GM11168 (cell line): ENCODE data around the gene PRKCI.
"Not testable (repeated sequence)": the region's sequence is repeated elsewhere in the genome, so short reads cannot be mapped to it uniquely, and the experiment has no call there.

Source experiments
- in situ Hi-C: fragments of 300-500 bp; cut with MboI; formaldehyde crosslinking; loops from one replicate; pipeline ENCODE4 v1.12.0; 2022; ENCODE audit warnings: low sequenced_read_pairs; ENCODE audit not compliant: unreplicated experiment

PRKCI gene

DNA sequence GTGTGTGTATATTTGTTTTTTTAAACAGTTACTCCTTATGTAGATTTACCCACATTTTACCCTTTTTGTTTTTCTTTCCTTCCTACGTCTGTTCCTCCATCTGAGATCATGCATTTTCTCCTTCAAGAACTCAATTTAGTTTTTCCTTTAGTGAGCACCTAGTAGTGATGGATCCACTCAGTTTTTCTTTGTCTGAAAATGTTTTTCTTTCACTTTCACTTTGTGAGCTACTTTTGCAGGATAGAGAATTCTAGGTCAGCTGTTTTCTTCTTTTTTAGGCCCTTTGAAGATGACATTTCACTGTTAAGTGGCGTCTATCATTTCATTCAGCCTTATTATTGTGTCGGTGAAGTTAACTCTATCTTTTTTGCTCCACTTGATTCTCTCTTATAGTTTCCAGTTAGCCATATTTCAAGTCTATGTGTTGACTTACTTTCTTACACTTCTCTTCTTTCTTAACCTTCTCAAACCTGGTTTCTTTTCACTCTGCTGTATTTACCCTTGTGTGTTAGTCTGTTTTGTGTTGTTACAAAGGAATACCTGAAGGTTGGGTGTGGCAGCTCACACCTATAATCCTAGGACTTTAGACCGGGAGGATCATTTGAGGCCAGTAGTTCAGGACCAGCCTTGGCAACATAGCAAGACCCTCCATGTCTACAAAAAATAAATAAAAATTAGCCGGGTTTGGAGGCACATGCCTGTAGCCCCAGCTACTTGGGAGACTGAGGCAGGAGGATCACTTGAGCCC lies 55.8 kb downstream of the PRKCI start:
- in situ Hi-C loops = no loop called here

GRCh38 chr3:170278627-170279026 lies 56.4 kb downstream of the PRKCI start:
- in situ Hi-C loops = no loop called here

GRCh38 chr3:170290194-170290593 lies 68.0 kb downstream of the PRKCI start:
- in situ Hi-C loops = no loop called here

GRCh38 chr3:170295586-170295985 lies 73.4 kb downstream of the PRKCI start:
- in situ Hi-C loops = no loop called here

GRCh38 chr3:170296703-170297102 lies 74.5 kb downstream of the PRKCI start:
- in situ Hi-C loops = no loop called here

GRCh38 chr3:170301405-170301804 lies 79.2 kb downstream of the PRKCI start:
- in situ Hi-C loops = loop anchor here (25.0 kb wide), 1 partner anchor 511 kb away; no protein-coding TSS in a partner anchor

- in situ Hi-C loops = loop anchor here (25.0 kb wide), 1 partner anchor 510 kb away; no protein-coding TSS in a partner anchor
Measured at GRCh38 chr3:170302008-170302407, 79.8 kb downstream of the PRKCI start.

- in situ Hi-C loops = loop anchor here (25.0 kb wide), 1 partner anchor 506 kb away; no protein-coding TSS in a partner anchor
Measured at GRCh38 chr3:170306015-170306414, 83.8 kb downstream of the PRKCI start.

DNA sequence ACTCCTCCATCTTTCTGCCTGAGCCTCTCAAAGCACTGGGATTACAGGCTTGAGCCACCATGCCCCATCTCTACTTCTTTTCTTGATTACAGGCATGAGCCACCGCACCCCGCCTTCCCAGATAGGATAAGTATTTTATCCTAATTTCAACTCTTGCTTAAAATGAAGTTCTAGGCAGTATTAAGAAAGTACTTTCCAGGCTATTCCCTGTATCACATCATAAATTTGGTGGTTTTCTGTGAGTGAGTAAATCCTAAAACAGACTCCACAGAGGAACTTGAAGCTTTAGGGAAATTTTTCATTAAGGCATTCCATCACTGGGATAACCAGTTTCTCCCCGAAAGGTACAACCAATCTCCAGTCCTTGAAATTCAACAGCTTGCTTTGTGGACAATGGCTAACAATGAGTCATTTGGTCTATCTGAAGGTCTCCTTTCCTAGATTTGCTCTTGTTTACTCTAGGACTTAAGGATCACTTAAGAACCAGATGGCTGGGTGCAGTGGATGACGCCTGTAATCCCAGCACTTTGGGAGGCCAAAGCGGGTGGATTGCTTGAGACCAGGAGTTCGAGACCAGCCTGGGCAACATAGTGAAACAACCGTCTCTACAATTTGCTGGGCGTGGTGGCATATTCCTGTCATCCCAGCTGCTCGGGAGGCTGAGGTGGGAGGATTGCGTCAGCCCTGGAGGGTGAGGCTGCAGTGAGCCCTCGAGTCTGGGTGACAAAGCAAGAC lies 85.6 kb downstream of the PRKCI start:
- in situ Hi-C loops = loop anchor here (25.0 kb wide), 1 partner anchor 504 kb away; no protein-coding TSS in a partner anchor

DNA sequence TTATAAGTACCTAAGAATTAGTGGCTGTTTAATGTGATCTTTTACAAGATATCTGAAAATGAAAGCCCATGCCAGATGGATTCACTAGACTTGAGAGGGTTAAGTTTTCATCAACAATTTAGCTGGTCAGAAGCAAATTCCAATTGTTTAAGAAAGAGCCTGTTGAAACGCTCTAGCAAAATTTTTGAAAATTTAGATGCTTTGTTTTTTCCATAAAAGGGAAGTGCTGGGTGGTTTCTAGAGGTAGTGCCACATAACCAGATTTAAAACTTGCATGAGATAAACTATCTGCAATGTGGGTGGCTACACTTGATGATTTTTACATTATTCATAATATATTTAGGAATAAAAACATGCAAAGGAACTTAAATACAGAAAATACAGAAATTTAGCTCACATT lies 86.8 kb downstream of the PRKCI start:
- in situ Hi-C loops = loop anchor here (25.0 kb wide), 1 partner anchor 503 kb away; no protein-coding TSS in a partner anchor

DNA sequence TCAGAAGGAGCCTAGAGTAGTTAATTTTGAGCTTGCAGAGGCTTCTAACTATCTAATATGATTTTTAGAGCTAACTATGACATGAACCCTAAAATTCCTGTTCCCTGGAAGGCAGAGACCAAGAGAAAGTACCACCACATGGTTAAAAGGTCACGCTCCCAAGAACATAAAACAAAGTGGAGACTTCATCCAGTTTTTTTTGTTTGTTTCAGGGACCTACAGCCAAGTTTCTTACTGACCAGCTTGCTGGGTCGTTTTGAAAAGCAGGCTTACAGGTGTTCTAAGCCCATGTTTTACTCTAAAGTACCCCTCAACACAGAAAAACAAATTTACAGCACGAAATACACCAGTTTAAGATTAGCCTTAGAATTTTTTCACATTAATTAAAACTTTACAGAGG lies 95.7 kb downstream of the PRKCI start:
- in situ Hi-C loops = loop anchor here (10.0 to 25.0 kb wide), 2 partner anchors 97 to 494 kb away; partner anchors contain the start of gene CLDN11

DNA sequence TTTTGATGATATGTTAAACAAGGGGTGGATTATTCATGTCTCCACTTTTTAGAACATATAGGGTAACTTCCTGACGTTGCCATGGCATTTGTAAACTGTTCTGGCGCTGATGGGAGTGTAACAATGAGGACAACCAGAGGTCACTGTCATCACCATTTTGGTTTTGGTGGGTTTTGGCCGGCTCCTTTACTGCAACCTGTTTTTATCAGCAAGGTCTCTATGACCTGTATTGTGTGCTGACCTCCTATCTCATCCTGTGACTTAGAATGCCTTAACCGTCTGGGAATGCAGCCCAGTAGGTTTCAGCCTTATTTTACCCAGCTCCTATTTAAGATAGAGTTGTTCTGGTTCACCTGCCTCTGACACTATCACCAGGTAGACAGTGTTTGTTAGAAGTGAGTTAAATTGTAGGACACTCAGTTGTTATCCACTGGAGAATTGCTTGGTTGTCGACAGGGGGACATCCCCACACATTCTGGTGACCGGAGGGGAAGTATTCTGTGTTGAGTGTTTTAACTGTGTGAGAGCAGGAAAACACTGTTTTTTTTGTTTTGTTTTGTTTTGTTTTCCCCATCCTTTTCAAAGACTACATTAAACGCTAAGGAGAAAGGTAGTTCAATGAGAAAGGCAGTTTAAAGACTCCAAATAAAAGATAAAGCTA lies 98.4 kb downstream of the PRKCI start:
- in situ Hi-C loops = loop anchor here (25.0 kb wide), 1 partner anchor 492 kb away; no protein-coding TSS in a partner anchor

- in situ Hi-C loops = loop anchor here (25.0 kb wide), 1 partner anchor 491 kb away; no protein-coding TSS in a partner anchor
Measured at GRCh38 chr3:170321321-170322034, 99.3 kb downstream of the PRKCI start.

- in situ Hi-C loops = loop anchor here (25.0 kb wide), 1 partner anchor 490 kb away; no protein-coding TSS in a partner anchor
Measured at GRCh38 chr3:170322566-170323269, 100.5 kb downstream of the PRKCI start.

DNA sequence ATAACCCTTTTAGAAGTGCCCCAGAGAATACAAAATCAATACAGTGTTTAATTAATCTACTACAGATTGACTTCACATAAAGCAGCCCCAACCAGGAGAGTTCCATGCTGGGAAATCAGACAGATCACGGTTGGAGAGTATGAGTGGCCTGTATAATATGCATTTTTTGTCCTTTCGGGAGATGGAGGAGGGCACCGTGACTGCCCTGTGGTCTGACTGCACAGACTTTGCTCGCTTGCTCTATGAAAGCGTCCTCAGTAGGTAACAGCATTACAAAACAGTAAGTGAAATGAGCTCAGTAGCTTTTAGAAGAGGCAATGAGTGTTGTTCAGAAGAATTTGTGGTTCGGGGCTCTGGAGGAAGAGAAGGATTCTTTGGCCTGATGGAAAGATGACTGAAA lies 101.1 kb downstream of the PRKCI start:
- in situ Hi-C loops = loop anchor here (25.0 kb wide), 1 partner anchor 489 kb away; no protein-coding TSS in a partner anchor

DNA sequence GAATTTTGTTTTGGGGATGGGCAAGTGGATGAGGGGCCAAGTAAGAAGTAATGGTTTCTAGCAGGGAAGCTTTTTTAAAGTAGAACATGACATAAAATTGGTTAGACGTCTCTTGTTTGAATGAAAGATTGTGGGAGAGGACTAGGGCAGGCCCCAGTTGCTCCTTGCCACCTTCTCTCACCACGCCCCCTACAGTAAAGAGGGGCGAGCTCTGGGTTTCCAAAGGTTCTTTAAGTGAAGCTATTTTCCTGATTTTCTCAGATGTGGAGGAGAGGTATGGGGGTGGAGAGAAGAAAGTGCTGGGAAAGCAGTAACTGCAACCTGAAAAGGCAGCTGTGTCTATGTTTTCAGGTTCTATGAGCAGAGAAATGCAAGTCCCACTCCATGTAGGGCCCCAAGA lies 102.7 kb downstream of the PRKCI start:
- in situ Hi-C loops = loop anchor here (25.0 kb wide), 1 partner anchor 487 kb away; no protein-coding TSS in a partner anchor

- in situ Hi-C loops = no loop called here
Measured at GRCh38 chr3:170327040-170327808, 105.0 kb downstream of the PRKCI start.

DNA sequence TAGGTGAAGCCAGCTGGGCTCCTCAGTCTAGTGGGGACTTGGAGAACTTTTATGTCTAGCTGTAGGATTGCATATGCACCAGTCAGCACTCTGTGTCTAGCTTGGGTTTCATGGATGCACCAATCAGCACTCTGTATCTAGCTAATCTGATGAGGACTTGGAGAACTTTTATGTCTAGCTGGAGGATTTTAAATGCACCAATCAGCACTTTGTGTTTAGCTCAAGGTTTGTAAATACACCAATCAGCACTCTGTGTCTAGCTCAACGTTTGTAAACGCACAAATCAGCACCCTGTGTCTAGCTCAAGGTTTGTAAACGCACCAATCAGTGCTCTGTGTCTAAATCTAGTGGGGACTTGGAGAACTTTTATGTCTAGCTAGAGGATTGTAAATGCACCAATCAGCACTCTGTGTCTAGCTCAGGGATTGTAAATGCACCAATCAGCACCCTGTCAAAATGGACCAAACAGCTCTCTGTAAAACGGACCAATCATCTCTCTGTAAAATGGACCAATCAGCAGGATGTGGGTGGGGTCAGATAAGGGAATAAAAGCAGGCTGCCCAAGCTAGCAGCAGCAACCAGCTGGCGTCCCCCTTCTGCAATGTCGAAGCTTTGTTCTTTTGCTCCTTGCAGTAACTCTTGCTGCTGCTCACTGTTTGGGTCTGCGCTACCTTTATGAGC lies 105.8 kb downstream of the PRKCI start:
- in situ Hi-C loops = not testable (repeated sequence)
